Measurements from ENCODE around the gene UBE2V1.

GRCh38 chr20:50050660-50051308 is 62.2 kb downstream of the UBE2V1 start:
- TF ChIP-seq EZH2phosphoT487 (conservative IDR thresholded peaks at IDR 0.05; ENCODE audit: low read length) (no peak), CTCF (IDR thresholded peaks at IDR 0.05; ENCODE audit: insufficient read depth, low read length, poor library complexity, severe bottlenecking) (no peak)

Measured in SU-DHL-6 (cell line).